HuH-7 (cell line): ENCODE measurements around the gene DYNLT2B.
"Not testable (repeated sequence)": the region's sequence is repeated elsewhere in the genome, so short reads cannot be mapped to it uniquely, and the experiment has no call there.

Source experiments
- DNase-seq: peaks from one replicate; pipeline ENCODE4 v3.0.0; 2011; ENCODE audit warnings: low spot score

DYNLT2B gene

GRCh38 chr3:196323691-196324090, 5.7 kb upstream of the DYNLT2B start:
- DNase-seq, result no peak

- no peak for DNase-seq
Observed at GRCh38 chr3:196323016-196323415, 5.0 kb upstream of the DYNLT2B start.

GRCh38 chr3:196321162-196321561, 3.1 kb upstream of the DYNLT2B start:
- DNase-seq, result no peak

- no peak for DNase-seq
Observed at GRCh38 chr3:196320137-196320536, 2.1 kb upstream of the DYNLT2B start.

GRCh38 chr3:196316799-196317686, 997 bp downstream of the DYNLT2B start:
- DNase-seq, result not testable (repeated sequence)

GRCh38 chr3:196315821-196316220, 2.2 kb downstream of the DYNLT2B start:
- DNase-seq, result no peak

GRCh38 chr3:196314597-196314996, 3.4 kb downstream of the DYNLT2B start:
- no peak for DNase-seq

GRCh38 chr3:196314086-196314485, 4.0 kb downstream of the DYNLT2B start:
- not testable (repeated sequence) for DNase-seq

- DNase-seq, result not testable (repeated sequence)
Observed at GRCh38 chr3:196302960-196303359, 15.1 kb downstream of the DYNLT2B start.

GRCh38 chr3:196302551-196302950, 15.5 kb downstream of the DYNLT2B start:
- not testable (repeated sequence) for DNase-seq

- no peak for DNase-seq
Observed at GRCh38 chr3:196298521-196298920, 19.5 kb downstream of the DYNLT2B start.

- DNase-seq, result no peak
Observed at GRCh38 chr3:196292286-196292923, 25.6 kb downstream of the DYNLT2B start.

- peak; percentile 50 for DNase-seq
Observed at GRCh38 chr3:196288141-196288460, 29.9 kb downstream of the DYNLT2B start.

- DNase-seq, result peak; percentile 93
Observed at GRCh38 chr3:196287440-196288140, 30.4 kb downstream of the DYNLT2B start, which contains the start of gene PCYT1A. Gene PCYT1A (minus strand): TSS chr3:196287726. CDS start chr3:196270531, 17,195 bp downstream.

GRCh38 chr3:196287090-196287439, 31.0 kb downstream of the DYNLT2B start:
- no peak for DNase-seq

GRCh38 chr3:196284396-196284795, 33.6 kb downstream of the DYNLT2B start:
- DNase-seq, result no peak

- no peak for DNase-seq
Observed at GRCh38 chr3:196281962-196282361, 36.1 kb downstream of the DYNLT2B start.

- no peak for DNase-seq
Observed at GRCh38 chr3:196280689-196281440, 37.2 kb downstream of the DYNLT2B start.

- DNase-seq, result no peak
Observed at GRCh38 chr3:196275126-196275525, 42.9 kb downstream of the DYNLT2B start.

- no peak for DNase-seq
Observed at GRCh38 chr3:196274585-196274984, 43.5 kb downstream of the DYNLT2B start.

GRCh38 chr3:196273655-196274054, 44.4 kb downstream of the DYNLT2B start:
- no peak for DNase-seq

- no peak for DNase-seq
Observed at GRCh38 chr3:196272826-196273225, 45.2 kb downstream of the DYNLT2B start.
